GM12891 (cell line): ENCODE data around the gene OXCT2.
"Not testable (repeated sequence)": the region's sequence is repeated elsewhere in the genome, so short reads cannot be mapped to it uniquely, and the experiment has no call there.

Experiments
- POLR2AphosphoS5 ChIP-seq: IDR thresholded peaks from 2 replicates; pipeline ENCODE4 v1.6.1; 2011; ENCODE audit warnings: low read depth, low read length, control low read depth
- TAF1 ChIP-seq: IDR thresholded peaks from 2 replicates; pipeline ENCODE4 v1.6.1; 2011; ENCODE audit warnings: low read depth, low read length, control low read depth

DNA sequence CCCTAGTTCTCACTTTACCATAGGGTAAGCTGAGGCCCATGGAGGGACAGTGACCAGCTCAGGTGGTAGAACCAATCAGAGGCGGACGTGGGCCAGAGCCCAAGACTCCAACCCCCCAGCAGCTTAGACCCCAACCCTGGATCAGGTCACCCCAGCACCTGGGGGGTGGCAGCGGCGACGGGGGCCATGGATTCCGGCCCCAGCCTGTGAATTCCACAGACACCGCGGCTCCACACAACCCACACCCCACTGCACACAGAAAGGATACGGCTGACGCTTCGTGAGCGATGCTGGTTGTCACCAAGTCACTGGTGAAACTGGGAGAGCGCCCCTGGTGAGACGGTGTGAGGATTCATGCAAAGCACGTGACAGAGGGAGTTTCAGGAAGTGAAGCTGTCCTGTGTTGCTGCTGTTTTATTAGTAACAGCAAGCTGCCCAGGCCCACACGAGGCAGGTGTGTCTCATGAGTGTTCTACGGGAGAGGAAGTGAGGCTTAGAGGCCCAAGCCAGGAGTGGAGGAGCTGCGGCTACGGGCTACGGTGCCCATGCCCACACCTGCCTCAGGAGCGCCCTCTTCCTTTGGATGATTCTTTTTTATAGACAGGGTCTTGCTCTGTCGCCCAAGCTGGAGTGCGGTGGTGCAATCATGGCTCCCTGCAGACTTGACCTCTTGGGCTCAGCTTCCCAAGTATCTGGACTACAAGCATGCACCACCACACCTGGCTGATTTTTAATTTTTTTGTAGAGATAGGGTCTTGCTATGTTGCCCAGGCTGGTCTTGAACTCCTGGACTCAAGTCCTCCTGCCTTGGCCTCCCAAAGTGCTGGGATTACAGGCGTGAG is 46.2 kb upstream of the OXCT2 start:
- TF ChIP-seq POLR2AphosphoS5: not testable (repeated sequence)
- TF ChIP-seq TAF1: peak; percentile 42; the same call in 1 of the 2 replicates
